ENCODE measurements around the gene USP30. TPM values are rescaled to one million over a fixed set of nuclear protein-coding genes. Genes with fewer than 3 reads are reported as not detected.

USP30 gene, protein sequence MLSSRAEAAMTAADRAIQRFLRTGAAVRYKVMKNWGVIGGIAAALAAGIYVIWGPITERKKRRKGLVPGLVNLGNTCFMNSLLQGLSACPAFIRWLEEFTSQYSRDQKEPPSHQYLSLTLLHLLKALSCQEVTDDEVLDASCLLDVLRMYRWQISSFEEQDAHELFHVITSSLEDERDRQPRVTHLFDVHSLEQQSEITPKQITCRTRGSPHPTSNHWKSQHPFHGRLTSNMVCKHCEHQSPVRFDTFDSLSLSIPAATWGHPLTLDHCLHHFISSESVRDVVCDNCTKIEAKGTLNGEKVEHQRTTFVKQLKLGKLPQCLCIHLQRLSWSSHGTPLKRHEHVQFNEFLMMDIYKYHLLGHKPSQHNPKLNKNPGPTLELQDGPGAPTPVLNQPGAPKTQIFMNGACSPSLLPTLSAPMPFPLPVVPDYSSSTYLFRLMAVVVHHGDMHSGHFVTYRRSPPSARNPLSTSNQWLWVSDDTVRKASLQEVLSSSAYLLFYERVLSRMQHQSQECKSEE
- polyA plus RNA-seq (2011; rRNA removed), result 16.1 and 18.2 TPM in 2 replicates
- 22.8 and 32.6 TPM in 2 replicates for polyA minus RNA-seq (2011; rRNA and poly(A)+ RNA removed)

GRCh38 chr12:109052414-109053323 is at the start of gene USP30:
USP30 (plus strand) TSS chr12:109052576; CDS start chr12:109052679, 103 bp downstream.
- Histone ChIP-seq H3K27me3 (ENCODE audit: control insufficient read depth, insufficient read depth, low read length) (no peaks in the 10 kb centered on the region), H3K27ac (ENCODE audit: low read depth, low read length) (peak within 1 kb of the TSS; percentile 21), H3K9me3 (ENCODE audit: control insufficient read depth, insufficient read depth, low read length) (no peaks in the 10 kb centered on the region), H3K4me3 (ENCODE audit: low read depth, low read length) (peak within 1 kb of the TSS; percentile 93)
- peak; percentile 72 for DNase-seq (ENCODE audit: low read depth, low spot score)
- TF ChIP-seq, protein P1, sequence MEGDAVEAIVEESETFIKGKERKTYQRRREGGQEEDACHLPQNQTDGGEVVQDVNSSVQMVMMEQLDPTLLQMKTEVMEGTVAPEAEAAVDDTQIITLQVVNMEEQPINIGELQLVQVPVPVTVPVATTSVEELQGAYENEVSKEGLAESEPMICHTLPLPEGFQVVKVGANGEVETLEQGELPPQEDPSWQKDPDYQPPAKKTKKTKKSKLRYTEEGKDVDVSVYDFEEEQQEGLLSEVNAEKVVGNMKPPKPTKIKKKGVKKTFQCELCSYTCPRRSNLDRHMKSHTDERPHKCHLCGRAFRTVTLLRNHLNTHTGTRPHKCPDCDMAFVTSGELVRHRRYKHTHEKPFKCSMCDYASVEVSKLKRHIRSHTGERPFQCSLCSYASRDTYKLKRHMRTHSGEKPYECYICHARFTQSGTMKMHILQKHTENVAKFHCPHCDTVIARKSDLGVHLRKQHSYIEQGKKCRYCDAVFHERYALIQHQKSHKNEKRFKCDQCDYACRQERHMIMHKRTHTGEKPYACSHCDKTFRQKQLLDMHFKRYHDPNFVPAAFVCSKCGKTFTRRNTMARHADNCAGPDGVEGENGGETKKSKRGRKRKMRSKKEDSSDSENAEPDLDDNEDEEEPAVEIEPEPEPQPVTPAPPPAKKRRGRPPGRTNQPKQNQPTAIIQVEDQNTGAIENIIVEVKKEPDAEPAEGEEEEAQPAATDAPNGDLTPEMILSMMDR (IDR thresholded peaks at IDR 0.05; ENCODE audit: low read depth, low read length), result no peak
- CTCF ChIA-PET, result no interaction called here
- POLR2A ChIA-PET, result no interaction called here

- Histone ChIP-seq H3K4me3 (ENCODE audit: low read depth, low read length) (no peak overlapping the region), H3K27ac (ENCODE audit: low read depth, low read length) (no peak overlapping the region), H3K9me3 (ENCODE audit: control insufficient read depth, insufficient read depth, low read length) (no peaks in the 10 kb centered on the region), H3K27me3 (ENCODE audit: control insufficient read depth, insufficient read depth, low read length) (peaks cover 3% of the 10 kb centered on the region)
- TF ChIP-seq, protein P1 (IDR thresholded peaks at IDR 0.05; ENCODE audit: low read depth, low read length), result no peak
- POLR2A ChIA-PET, result no interaction called here
- no peak for DNase-seq (ENCODE audit: low read depth, low spot score)
- CTCF ChIA-PET, result no interaction called here
These were observed 48.4 kb upstream of the USP30 start for GRCh38 chr12:109004017-109004416.

- Histone ChIP-seq H3K9me3 (ENCODE audit: control insufficient read depth, insufficient read depth, low read length) (no peaks in the 10 kb centered on the region), H3K4me3 (ENCODE audit: low read depth, low read length) (no peak overlapping the region), H3K27me3 (ENCODE audit: control insufficient read depth, insufficient read depth, low read length) (peaks cover 3% of the 10 kb centered on the region), H3K27ac (ENCODE audit: low read depth, low read length) (no peak overlapping the region)
- ChIA-PET CTCF (no interaction called here), POLR2A (no interaction called here)
- no peak for DNase-seq (ENCODE audit: low read depth, low spot score)
- TF ChIP-seq, protein P1 (IDR thresholded peaks at IDR 0.05; ENCODE audit: low read depth, low read length), result no peak
These were observed 42.6 kb upstream of the USP30 start for GRCh38 chr12:109009766-109010165.

DNA sequence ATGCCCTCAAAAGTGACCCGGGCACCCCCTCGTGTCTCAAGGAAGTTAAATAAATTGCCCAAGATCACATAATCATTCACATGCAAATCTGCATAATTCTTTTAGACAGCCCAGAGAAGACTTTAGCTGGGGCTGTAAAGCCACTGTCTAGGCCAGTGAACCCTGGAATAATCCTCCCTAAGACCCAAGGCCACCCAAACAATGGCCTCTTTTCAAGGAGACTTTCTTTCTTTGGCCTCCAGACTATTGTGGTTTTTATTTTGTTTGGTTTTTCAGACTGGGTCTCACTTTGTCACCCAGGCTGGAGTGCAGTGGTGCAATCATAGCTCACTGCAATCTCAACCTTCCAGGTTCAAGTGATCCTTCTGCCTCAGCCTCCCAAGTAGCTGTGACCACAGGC is 42.1 kb upstream of the USP30 start:
- Histone ChIP-seq H3K4me3 (ENCODE audit: low read depth, low read length) (no peak overlapping the region), H3K27me3 (ENCODE audit: control insufficient read depth, insufficient read depth, low read length) (no peaks in the 10 kb centered on the region), H3K27ac (ENCODE audit: low read depth, low read length) (no peak overlapping the region), H3K9me3 (ENCODE audit: control insufficient read depth, insufficient read depth, low read length) (no peaks in the 10 kb centered on the region)
- ChIA-PET POLR2A (no interaction called here), CTCF (no interaction called here)
- DNase-seq (ENCODE audit: low read depth, low spot score), result no peak
- TF ChIP-seq, protein P1 (IDR thresholded peaks at IDR 0.05; ENCODE audit: low read depth, low read length), result no peak

Measured in AG04450 (cell line).